K562 (cell line): ENCODE measurements around the gene POLR3GL. TPM values are rescaled to one million over a fixed set of nuclear protein-coding genes. Genes with fewer than 3 reads are reported as not detected.

Source experiments
- ATAC-seq: fragments of 200-7000 bp; cut with Tn5 transposase; 3 replicates; pipeline ENCODE4 v1.9.1; 2020; ENCODE audit warnings: moderate library complexity
- BruUV-seq: library from RNA; stranded (reverse); fragments of 400-500 nt; replicated peaks from 2 replicates; lab custom pipeline; 2021; lab: Mats Ljungman, UMichigan
- CTCF ChIA-PET: fragments of 300-600 bp; formaldehyde crosslinking; extraction: SDS; loops from one replicate; lab custom pipeline; 2021; ENCODE audit warnings: low intra/inter-chr PET ratio; lab: Yijun Ruan, JAX
- POLR2A ChIA-PET: fragments of 300-600, 350-650 bp; sonication (Branson Sonifier 250); formaldehyde crosslinking; extraction: SDS; loops from one replicate; lab custom pipeline; 2021; ENCODE audit warnings: antibody characterized with exemption, inconsistent platforms; lab: Yijun Ruan, JAX
- DNase-seq, 4 experiments: peaks; one replicate each; pipeline versions ENCODE4 v3.0.0 to v3.0.0-alpha.2; 2011 to 2018; ENCODE audit warnings: low spot score in 3 of 4, mixed read lengths in 3 of 4; ENCODE audit errors: extremely low read depth in 1 of 4
- FAIRE-seq: peaks from 2 replicates; lab custom pipeline; 2011; peaks lifted over from hg19 to GRCh38; lab: Jason Lieb, UNC
- H2AFZ ChIP-seq: 2 replicates; pipeline ENCODE4 v1.6.0; 2011; ENCODE audit warnings: low read depth, low read length, control low read depth, inconsistent platforms
- H3K27ac ChIP-seq: fragments of 200-600 bp; 3 replicates; pipeline ENCODE4 v1.8.0; 2011; ENCODE audit warnings: low read depth, mild to moderate bottlenecking, control low read depth, inconsistent platforms, low read length, moderate library complexity, mixed read lengths; ENCODE audit errors: extremely low read depth
- H3K27me3 ChIP-seq, 2 experiments: fragments of 300-600 bp in 1 of 2; 2 replicates in 1 of 2; 3 replicates in 1 of 2; pipeline versions ENCODE4 v1.6.0 to v1.8.0; 2011; ENCODE audit warnings: inconsistent platforms in 2 of 2, low read length in 2 of 2, mild to moderate bottlenecking in 1 of 2, mixed read lengths in 1 of 2, moderate library complexity in 1 of 2; ENCODE audit not compliant: control insufficient read depth in 2 of 2, insufficient read depth in 2 of 2
- H3K36me3 ChIP-seq: fragments of 300-600 bp; 3 replicates; pipeline ENCODE4 v1.8.0; 2011; ENCODE audit warnings: mild to moderate bottlenecking, low read length, inconsistent platforms; ENCODE audit not compliant: control insufficient read depth, insufficient read depth
- H3K4me1 ChIP-seq, 2 experiments: fragments of 200-600 bp in 1 of 2; replicated peaks in 1 of 2; 2 replicates in 1 of 2; 3 replicates in 1 of 2; pipeline versions ENCODE4 v1.5.1 to v1.8.0; 2011; ENCODE audit warnings: inconsistent platforms in 2 of 2, low read length in 2 of 2, mild to moderate bottlenecking in 1 of 2, mixed read lengths in 1 of 2, moderate library complexity in 1 of 2; ENCODE audit not compliant: control insufficient read depth in 2 of 2, insufficient read depth in 2 of 2
- H3K4me2 ChIP-seq: 2 replicates; pipeline ENCODE4 v1.6.1; 2011; ENCODE audit warnings: low read length, control low read depth, inconsistent platforms, mixed read lengths; ENCODE audit not compliant: insufficient read depth
- H3K4me3 ChIP-seq: fragments of 200-600 bp; sonication (generic), shearing (Covaris generic); 2 replicates; pipeline ENCODE4 v1.5.1; 2016; ENCODE audit warnings: control low read depth, inconsistent platforms
- H3K79me2 ChIP-seq: fragments of 200-600 bp; 3 replicates; pipeline ENCODE4 v1.8.0; 2011; ENCODE audit warnings: low read length, inconsistent platforms; ENCODE audit not compliant: control insufficient read depth, insufficient read depth
- H3K9ac ChIP-seq, 2 experiments: 2 replicates each; pipeline versions ENCODE4 v1.6.0 to v1.6.1; 2011; ENCODE audit warnings: low read depth in 2 of 2, low read length in 2 of 2, control low read depth in 1 of 2, inconsistent platforms in 1 of 2, mild to moderate bottlenecking in 1 of 2, mixed read lengths in 1 of 2; ENCODE audit not compliant: insufficient read depth in 1 of 2
- H3K9me1 ChIP-seq: one replicate; pipeline ENCODE4 v1.6.0; 2011; ENCODE audit warnings: inconsistent platforms, mild to moderate bottlenecking, low read length, moderate library complexity; ENCODE audit not compliant: control insufficient read depth, insufficient read depth
- H3K9me3 ChIP-seq: replicated peaks from 2 replicates; pipeline ENCODE4 v1.5.1; 2011; ENCODE audit warnings: low read depth, low read length, inconsistent platforms; ENCODE audit not compliant: control insufficient read depth, insufficient read depth
- H4K20me1 ChIP-seq: replicated peaks from 2 replicates; pipeline ENCODE4 v1.6.1; 2011; ENCODE audit warnings: low read length, inconsistent platforms, mixed read lengths; ENCODE audit not compliant: control insufficient read depth, insufficient read depth
- ADNP ChIP-seq: fragments of 200-800 bp; sonication (Bioruptor generic); IDR thresholded peaks from 2 replicates; pipeline ENCODE4 v1.6.1; 2016; ENCODE audit warnings: missing genetic modification characterization, missing compliant biosample characterization
- EP400 ChIP-seq: fragments of 450-650 bp; IDR thresholded peaks from 2 replicates; pipeline ENCODE4 v1.6.1; 2017; ENCODE audit warnings: antibody characterized with exemption, mild to moderate bottlenecking, moderate library complexity
- NCOR1 ChIP-seq: fragments of 450-650 bp; IDR thresholded peaks from 2 replicates; pipeline ENCODE4 v1.6.1; 2016; ENCODE audit warnings: mild to moderate bottlenecking, moderate library complexity
- RB1 ChIP-seq: fragments of 450-650 bp; IDR thresholded peaks from 2 replicates; pipeline ENCODE4 v1.6.1; 2017; ENCODE audit warnings: low read depth, mild to moderate bottlenecking
- RNF2 ChIP-seq: sonication (generic); IDR thresholded peaks from 2 replicates; pipeline ENCODE4 v1.6.1; 2016
- ZNF197 ChIP-seq: fragments of 200-800 bp; sonication (Bioruptor generic); IDR thresholded peaks from 2 replicates; pipeline ENCODE4 v1.6.1; 2016; ENCODE audit warnings: low read depth, missing genetic modification characterization, missing compliant biosample characterization
- WGBS: fragments of 100-300 bp; shearing (Covaris generic); methylation state at CpG from one replicate; pipeline ENCODE4 v1.1.6; 2016; ENCODE audit warnings: low coverage, mixed read lengths; ENCODE audit not compliant: insufficient coverage; ENCODE audit errors: missing lambda C conversion rate; 5-methylcytosine and 5-hydroxymethylcytosine counted together
- in situ Hi-C: fragments of 300-500 bp; cut with MboI; formaldehyde crosslinking; loops from 4 replicates; pipeline ENCODE4 v1.15.0; 2018; ENCODE audit warnings: inconsistent platforms, mixed read lengths
- intact Hi-C: fragments of 100-400 bp; cut with micrococcal nuclease; formaldehyde crosslinking; loops from 2 replicates; pipeline ENCODE4 v1.14.2; 2022
- polyA plus RNA-seq, 8 experiments: library from polyadenylated mRNA; depleted of rRNA in 4 of 8; stranded (reverse) in 5 of 8; unstranded in 3 of 8; fragments of >200 nt; fragmentation: Nextera tagmentation in 2 of 8; fragmentation: Illumina TruSeq in 1 of 8; extraction: Ambion mirVana in 2 of 8; extraction: Trizol in 1 of 8; gene quantifications; 2 replicates each; pipeline versions ENCODE4 v1.2.1 to v1.2.3, GENCODE V29; 2011 to 2014; ENCODE audit warnings: inconsistent platforms in 1 of 8, missing spikeins in 1 of 8
- total RNA-seq, 7 experiments: library from RNA; depleted of rRNA in 6 of 7; stranded (reverse); fragments of >200 nt in 6 of 7; fragmentation: Illumina TruSeq in 2 of 7; extraction: Trizol in 2 of 7; gene quantifications; 2 replicates each; pipeline versions ENCODE4 v1.2.1 to v1.2.3, GENCODE V29; 2011 to 2021; ENCODE audit warnings: low replicate concordance in 1 of 7
- TF ChIP-seq, protein P1 (sequence below): IDR thresholded peaks from 2 replicates; pipeline ENCODE4 v1.6.1; 2014; ENCODE audit warnings: antibody characterized with exemption
- TF ChIP-seq, protein P2 (sequence below): fragments of 250-450 bp; sonication (Bioruptor Pico); IDR thresholded peaks from 2 replicates; pipeline ENCODE4 v1.4.0; 2020; ENCODE audit warnings: mild to moderate bottlenecking, moderate library complexity, borderline replicate concordance

The POLR3GL gene
- total and polyA plus RNA-seq, 9 of the 15 experiments (the other 6 are each of a cell fraction or from before 2014, with no cell fraction given): 14.6 to 48.4 (median 38.2) TPM

DNA sequence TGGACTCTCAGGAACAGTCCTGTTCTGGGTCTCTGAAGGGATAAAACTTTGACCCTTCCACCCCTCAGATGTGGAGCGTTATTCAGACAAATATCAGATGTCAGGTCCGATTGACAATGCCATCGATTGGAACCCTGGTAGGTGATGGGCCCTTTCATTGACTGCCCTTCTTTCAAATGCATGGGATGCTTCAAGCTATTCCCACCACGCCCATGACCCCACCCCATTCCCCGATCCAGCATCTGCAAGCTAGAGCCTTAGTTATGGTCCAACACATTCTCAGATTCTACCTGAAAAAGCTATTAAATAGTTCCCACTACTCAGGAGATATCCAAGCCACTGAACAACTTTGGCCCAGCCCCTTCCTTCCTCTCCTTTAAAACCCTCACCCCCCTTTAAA lies 12.5 kb downstream of the POLR3GL start:
- no peak for TF ChIP-seq ZNF197 (CRISPR knock-in tag)
- no peak for TF ChIP-seq NCOR1
- TF ChIP-seq EP400: no peak
- TF ChIP-seq, protein P1, sequence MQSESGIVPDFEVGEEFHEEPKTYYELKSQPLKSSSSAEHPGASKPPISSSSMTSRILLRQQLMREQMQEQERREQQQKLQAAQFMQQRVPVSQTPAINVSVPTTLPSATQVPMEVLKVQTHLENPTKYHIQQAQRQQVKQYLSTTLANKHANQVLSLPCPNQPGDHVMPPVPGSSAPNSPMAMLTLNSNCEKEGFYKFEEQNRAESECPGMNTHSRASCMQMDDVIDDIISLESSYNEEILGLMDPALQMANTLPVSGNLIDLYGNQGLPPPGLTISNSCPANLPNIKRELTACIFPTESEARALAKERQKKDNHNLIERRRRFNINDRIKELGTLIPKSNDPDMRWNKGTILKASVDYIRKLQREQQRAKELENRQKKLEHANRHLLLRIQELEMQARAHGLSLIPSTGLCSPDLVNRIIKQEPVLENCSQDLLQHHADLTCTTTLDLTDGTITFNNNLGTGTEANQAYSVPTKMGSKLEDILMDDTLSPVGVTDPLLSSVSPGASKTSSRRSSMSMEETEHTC: no peak
- no peak for TF ChIP-seq RB1
- no peak for TF ChIP-seq RNF2
- no peak for TF ChIP-seq ADNP (tag)
- TF ChIP-seq, protein P2, sequence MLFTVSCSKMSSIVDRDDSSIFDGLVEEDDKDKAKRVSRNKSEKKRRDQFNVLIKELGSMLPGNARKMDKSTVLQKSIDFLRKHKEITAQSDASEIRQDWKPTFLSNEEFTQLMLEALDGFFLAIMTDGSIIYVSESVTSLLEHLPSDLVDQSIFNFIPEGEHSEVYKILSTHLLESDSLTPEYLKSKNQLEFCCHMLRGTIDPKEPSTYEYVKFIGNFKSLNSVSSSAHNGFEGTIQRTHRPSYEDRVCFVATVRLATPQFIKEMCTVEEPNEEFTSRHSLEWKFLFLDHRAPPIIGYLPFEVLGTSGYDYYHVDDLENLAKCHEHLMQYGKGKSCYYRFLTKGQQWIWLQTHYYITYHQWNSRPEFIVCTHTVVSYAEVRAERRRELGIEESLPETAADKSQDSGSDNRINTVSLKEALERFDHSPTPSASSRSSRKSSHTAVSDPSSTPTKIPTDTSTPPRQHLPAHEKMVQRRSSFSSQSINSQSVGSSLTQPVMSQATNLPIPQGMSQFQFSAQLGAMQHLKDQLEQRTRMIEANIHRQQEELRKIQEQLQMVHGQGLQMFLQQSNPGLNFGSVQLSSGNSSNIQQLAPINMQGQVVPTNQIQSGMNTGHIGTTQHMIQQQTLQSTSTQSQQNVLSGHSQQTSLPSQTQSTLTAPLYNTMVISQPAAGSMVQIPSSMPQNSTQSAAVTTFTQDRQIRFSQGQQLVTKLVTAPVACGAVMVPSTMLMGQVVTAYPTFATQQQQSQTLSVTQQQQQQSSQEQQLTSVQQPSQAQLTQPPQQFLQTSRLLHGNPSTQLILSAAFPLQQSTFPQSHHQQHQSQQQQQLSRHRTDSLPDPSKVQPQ: no peak
- CTCF ChIA-PET: interaction anchor here (0.6 to 3.8 kb wide), 3 partner anchors 30 to 86 kb away, joined by 3 to 37 read pairs (median 17); no protein-coding TSS in a partner anchor
- H4K20me1 ChIP-seq: no peaks in the 10 kb centered on the region
- FAIRE-seq (no peak), ATAC-seq (no peak), DNase-seq (no peak)
- in situ Hi-C loops (no loop called here), intact Hi-C loops (loop anchor here (1.0 kb wide), 4 partner anchors 30 to 132 kb away; partner anchors contain the start of gene NUDT17)
- peaks cover 16% of the 10 kb centered on the region for H3K36me3 ChIP-seq
- POLR2A ChIA-PET: interaction anchor here (1.0 to 15.5 kb wide), 9 partner anchors 12 to 60 kb away, joined by 3 to 320 read pairs (median 3); partner anchors contain the start of genes ANKRD34A, POLR3GL, RBM8A and TXNIP
- 0 out of 2 replicates have a peak overlapping the region, but pooled peaks have one; percentile 5 for H3K4me2 ChIP-seq
- H2AFZ ChIP-seq: 0 out of 2 replicates have a peak overlapping the region, but pooled peaks have one; percentile 43
- peak overlapping the region; percentile 5; the same call in 1 of the 3 replicates for H3K27ac ChIP-seq
- BruUV-seq: no TSS peak
- no peak overlapping the region for H3K4me3 ChIP-seq
- no peaks in the 10 kb centered on the region for H3K9me3 ChIP-seq
- H3K4me1 ChIP-seq: peaks cover 21 to 45% of the 10 kb centered on the region in 2 experiments
- no peak overlapping the region; a peak in 1 of 4 replicates for H3K9ac ChIP-seq
- WGBS: 59% methylated on average over 5 of the region's 5 CpGs
- H3K27me3 ChIP-seq: no peaks in the 10 kb centered on the region
- H3K9me1 ChIP-seq: no peaks in the 10 kb centered on the region
- peaks cover 25% of the 10 kb centered on the region for H3K79me2 ChIP-seq
